GM20000 (cell line): ENCODE measurements around the gene CER1.

ENCODE experiments used
- DNase-seq: peaks from one replicate; pipeline ENCODE4 v3.0.0; 2012; ENCODE audit warnings: low spot score
- TF ChIP-seq, protein P1 (sequence below): IDR thresholded peaks from 2 replicates; pipeline ENCODE4 v1.5.1; 2012; ENCODE audit warnings: mild to moderate bottlenecking, control low read depth; ENCODE audit errors: extremely low read depth, missing control alignments

The CER1 gene

DNA sequence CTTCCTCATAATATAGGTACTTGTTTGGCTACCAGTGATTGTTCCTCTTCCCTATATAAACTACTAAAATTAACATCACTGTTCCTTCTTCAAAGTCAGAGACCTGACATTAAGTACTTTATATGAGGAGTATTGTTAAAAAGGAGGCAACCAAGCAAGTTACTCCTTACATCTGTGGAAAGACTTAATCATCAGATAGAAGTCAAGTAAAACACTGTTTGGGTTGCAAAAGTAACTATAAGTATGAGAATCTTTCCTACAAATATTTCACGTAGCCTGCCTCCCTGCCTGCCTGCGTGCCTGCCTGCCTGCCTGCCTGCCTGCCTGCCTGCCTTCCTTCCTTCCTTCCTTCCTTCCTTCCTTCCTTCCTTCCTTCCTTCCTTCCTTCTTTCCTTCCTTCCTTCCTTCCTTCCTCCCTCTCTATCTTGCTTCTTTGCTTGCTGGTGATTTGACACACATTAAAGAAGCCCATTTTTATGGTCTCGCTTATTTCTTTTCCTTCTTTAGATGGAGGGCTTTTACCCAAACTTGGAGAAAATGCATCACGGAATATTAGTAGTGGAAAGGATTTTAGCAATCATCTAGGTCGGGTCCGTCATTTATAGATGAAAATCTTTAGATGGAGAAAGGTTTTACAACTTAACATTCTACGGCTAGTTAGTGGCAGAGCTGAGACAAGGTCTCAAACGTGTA lies 3.2 kb downstream of the CER1 start:
- TF ChIP-seq, protein P1, sequence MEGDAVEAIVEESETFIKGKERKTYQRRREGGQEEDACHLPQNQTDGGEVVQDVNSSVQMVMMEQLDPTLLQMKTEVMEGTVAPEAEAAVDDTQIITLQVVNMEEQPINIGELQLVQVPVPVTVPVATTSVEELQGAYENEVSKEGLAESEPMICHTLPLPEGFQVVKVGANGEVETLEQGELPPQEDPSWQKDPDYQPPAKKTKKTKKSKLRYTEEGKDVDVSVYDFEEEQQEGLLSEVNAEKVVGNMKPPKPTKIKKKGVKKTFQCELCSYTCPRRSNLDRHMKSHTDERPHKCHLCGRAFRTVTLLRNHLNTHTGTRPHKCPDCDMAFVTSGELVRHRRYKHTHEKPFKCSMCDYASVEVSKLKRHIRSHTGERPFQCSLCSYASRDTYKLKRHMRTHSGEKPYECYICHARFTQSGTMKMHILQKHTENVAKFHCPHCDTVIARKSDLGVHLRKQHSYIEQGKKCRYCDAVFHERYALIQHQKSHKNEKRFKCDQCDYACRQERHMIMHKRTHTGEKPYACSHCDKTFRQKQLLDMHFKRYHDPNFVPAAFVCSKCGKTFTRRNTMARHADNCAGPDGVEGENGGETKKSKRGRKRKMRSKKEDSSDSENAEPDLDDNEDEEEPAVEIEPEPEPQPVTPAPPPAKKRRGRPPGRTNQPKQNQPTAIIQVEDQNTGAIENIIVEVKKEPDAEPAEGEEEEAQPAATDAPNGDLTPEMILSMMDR = no peak
- DNase-seq = no peak

DNA sequence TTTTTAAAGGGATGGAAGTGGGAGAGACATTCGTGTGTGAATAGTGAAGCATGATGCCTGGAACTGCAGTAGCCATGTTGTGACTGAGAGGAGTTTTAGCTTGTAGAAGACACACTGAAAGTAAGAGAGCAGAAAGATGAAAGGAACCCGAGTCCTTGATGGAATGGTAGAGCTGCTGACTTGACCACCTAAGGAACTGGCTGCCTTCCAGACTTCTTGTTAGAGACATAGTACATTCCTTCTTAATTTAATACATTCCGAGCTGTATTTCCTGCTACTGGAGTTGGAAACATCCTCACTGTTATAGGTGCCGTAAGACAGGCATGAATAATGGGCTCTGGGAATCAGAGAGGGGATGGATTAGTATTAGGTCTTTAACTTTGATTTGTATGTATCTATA lies 7.4 kb downstream of the CER1 start:
- TF ChIP-seq, protein P1 = no peak
- no peak for DNase-seq

DNA sequence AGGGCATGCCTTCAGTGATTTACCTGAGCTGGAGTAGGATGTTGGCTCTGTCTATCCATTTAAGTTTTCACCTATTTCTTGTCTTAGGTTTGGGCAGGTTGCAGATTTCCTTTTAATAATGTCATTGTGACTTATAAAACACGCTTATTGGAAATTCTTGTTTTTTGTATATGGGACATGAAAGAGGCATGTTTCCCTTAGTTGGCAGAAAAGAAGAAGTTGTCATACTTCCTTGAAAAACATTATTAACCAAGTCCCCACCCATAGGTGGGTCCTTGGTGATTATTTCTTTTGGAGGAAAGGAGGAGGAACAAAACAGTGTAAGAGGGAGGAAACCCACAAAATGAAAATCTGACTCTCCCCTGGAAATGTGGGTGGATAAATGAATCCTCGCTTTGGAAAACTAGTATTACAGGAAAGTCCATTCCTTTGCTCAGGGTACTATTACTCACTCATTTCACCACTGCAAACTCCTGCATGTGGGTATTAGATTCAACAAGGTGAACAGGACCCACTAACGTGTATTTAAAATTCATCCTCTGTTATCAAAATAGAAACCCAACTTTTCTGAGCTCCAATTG lies 9.3 kb downstream of the CER1 start:
- TF ChIP-seq, protein P1 = no peak
- no peak for DNase-seq

DNA sequence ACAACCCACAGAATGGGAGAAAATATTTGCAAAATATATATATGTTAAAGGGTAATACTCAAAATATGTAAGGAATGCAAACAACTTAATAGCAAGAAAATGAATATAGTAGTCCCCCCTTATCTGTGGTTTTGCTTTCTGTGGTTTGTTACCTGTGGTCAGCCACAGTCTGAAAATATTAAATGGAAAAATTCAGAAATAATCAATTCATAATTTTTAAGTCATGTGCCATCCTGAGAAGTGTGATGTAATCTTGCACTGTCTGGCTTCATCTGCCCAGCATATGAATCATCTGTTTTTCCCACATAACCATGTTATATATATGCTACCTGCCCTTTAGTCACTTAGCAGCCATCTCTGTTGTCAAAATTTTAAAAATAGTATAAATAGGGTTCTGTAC lies 11.7 kb downstream of the CER1 start:
- TF ChIP-seq, protein P1 = no peak
- no peak for DNase-seq

DNA sequence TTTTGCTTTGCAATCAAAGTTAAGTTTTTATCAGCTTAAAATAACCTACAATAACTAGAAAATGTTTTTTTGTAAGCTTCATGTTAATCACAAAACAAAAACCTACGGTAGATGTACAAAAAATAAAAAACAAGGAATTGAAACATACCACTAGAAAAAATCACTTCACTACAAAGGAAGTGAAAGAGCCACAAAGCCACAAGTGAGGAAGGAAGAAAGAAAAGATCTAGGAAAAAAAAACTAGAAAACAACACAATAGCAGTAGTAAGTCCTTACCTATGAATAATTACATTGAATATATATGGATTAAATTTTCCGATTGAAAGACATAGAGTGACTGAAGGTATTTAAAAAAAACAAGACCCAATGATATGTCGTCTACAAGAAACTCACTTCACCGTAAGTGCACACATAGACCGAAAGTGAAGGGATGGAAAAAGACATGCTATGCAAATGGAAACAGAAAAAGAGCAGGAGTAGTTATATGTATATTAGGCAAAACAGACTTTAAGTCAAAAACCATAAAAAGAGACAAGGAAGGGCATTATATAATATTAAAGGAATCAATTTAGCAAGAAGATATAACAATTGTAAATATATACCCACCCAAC lies 15.9 kb downstream of the CER1 start:
- TF ChIP-seq, protein P1 = no peak

DNA sequence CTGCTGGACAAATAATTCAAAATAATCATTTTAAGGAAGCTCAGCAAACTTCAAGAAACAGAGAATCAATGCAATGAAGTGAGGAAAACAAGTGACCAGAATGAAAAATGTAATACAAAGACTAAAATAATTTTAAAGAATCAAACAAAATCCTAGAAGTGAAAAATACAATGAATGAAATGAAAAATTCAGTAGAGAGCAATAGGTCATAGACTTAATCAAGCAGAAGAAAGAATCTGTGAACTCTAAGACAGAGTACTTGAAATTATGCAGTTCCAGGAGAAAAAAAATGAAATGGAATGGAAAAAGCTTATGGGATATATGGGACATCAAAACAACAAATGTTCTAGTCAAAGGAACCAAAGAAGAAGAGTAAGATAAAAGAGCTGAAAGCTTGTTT lies 17.5 kb downstream of the CER1 start:
- DNase-seq = no peak
- TF ChIP-seq, protein P1 = no peak

More for the DNA sequence above, 15.9 kb downstream of the CER1 start:
- no peak for DNase-seq

DNA sequence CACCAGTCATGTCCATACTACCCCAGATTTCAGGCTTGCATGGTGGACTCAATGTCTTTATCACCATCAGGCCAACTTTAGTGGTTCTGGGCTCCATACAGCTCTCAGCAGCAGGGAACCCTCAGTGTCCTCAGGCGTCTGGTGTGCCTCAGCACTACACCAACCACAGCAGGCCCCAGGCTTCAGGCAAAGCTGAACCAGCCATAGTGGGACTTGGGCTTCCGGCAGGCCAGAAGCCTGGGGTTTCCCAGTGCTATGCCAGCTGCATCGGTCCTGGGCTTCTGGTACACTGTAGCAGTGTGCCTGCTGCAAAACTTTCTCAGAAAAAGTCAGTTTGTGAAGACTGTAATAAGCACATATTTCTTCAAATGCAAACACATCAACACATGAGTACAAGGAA lies 18.3 kb downstream of the CER1 start:
- TF ChIP-seq, protein P1 = no peak
- no peak for DNase-seq
